ENCODE data around the gene NPC2. TPM values are rescaled to one million over a fixed set of nuclear protein-coding genes. Genes with fewer than 3 reads are reported as not detected.

Gene NPC2
- total RNA-seq, 1 donor from 2014 or later: 178 TPM

- TF ChIP-seq CTCF (IDR thresholded peaks at IDR 0.05; ENCODE audit: unreplicated experiment): no peak
- H3K4me3 Mint-ChIP-seq: no peak overlapping the region
- no peaks in the 10 kb centered on the region for H3K9me3 Mint-ChIP-seq
- H3K4me1 Mint-ChIP-seq: no peaks in the 10 kb centered on the region
- DNase-seq (ENCODE audit: low spot score in 2 of 2, unreplicated experiment in 2 of 2): no peak
- H3K27me3 Mint-ChIP-seq (ENCODE audit: low read depth): no peaks in the 10 kb centered on the region
- no peak overlapping the region for H3K27ac Mint-ChIP-seq
- H3K36me3 Mint-ChIP-seq: peaks cover 22% of the 10 kb centered on the region
Observed at GRCh38 chr14:74472601-74473000, 20.5 kb downstream of the NPC2 start.

GRCh38 chr14:74469548-74470518 is 23.3 kb downstream of the NPC2 start:
- H3K27me3 Mint-ChIP-seq (ENCODE audit: low read depth): no peaks in the 10 kb centered on the region
- peaks cover 22% of the 10 kb centered on the region for H3K36me3 Mint-ChIP-seq
- H3K4me3 Mint-ChIP-seq: no peak overlapping the region
- no peak for DNase-seq (ENCODE audit: low spot score in 2 of 2, unreplicated experiment in 2 of 2)
- H3K9me3 Mint-ChIP-seq: no peaks in the 10 kb centered on the region
- H3K27ac Mint-ChIP-seq: no peak overlapping the region
- H3K4me1 Mint-ChIP-seq: no peaks in the 10 kb centered on the region
- no peak for TF ChIP-seq CTCF (IDR thresholded peaks at IDR 0.05; ENCODE audit: unreplicated experiment)

- Mint-ChIP-seq H3K27ac (no peak overlapping the region), H3K4me1 (no peaks in the 10 kb centered on the region), H3K36me3 (peaks cover 14% of the 10 kb centered on the region), H3K4me3 (no peak overlapping the region), H3K27me3 (ENCODE audit: low read depth) (no peaks in the 10 kb centered on the region), H3K9me3 (no peaks in the 10 kb centered on the region)
- DNase-seq (ENCODE audit: low spot score in 2 of 2, unreplicated experiment in 2 of 2): no peak
- TF ChIP-seq CTCF (IDR thresholded peaks at IDR 0.05; ENCODE audit: unreplicated experiment): no peak
Observed at GRCh38 chr14:74468513-74468912, 24.6 kb downstream of the NPC2 start.

- no peak for DNase-seq (ENCODE audit: low spot score in 2 of 2, unreplicated experiment in 2 of 2)
- H3K27me3 Mint-ChIP-seq (ENCODE audit: low read depth): no peaks in the 10 kb centered on the region
- H3K27ac Mint-ChIP-seq: no peak overlapping the region
- no peak overlapping the region for H3K4me3 Mint-ChIP-seq
- no peak for TF ChIP-seq CTCF (IDR thresholded peaks at IDR 0.05; ENCODE audit: unreplicated experiment)
- H3K36me3 Mint-ChIP-seq: no peaks in the 10 kb centered on the region
- H3K9me3 Mint-ChIP-seq: no peaks in the 10 kb centered on the region
- H3K4me1 Mint-ChIP-seq: no peaks in the 10 kb centered on the region
Observed at GRCh38 chr14:74465335-74465734, 27.8 kb downstream of the NPC2 start.

- no peak overlapping the region for H3K27ac Mint-ChIP-seq
- H3K4me1 Mint-ChIP-seq: peaks cover 2% of the 10 kb centered on the region
- no peak for TF ChIP-seq CTCF (IDR thresholded peaks at IDR 0.05; ENCODE audit: unreplicated experiment)
- no peak for DNase-seq (ENCODE audit: low spot score in 2 of 2, unreplicated experiment in 2 of 2)
- no peak overlapping the region for H3K4me3 Mint-ChIP-seq
- no peaks in the 10 kb centered on the region for H3K27me3 Mint-ChIP-seq (ENCODE audit: low read depth)
- no peaks in the 10 kb centered on the region for H3K36me3 Mint-ChIP-seq
- no peaks in the 10 kb centered on the region for H3K9me3 Mint-ChIP-seq
Observed at GRCh38 chr14:74464785-74465184, 28.3 kb downstream of the NPC2 start.

Data from mesothelial cell of epicardium (in vitro differentiated cells).